Cortex of kidney (tissue), 1 donor: ENCODE results near the gene FBH1.
"Not testable (repeated sequence)": the region's sequence is repeated elsewhere in the genome, so short reads cannot be mapped to it uniquely, and the experiment has no call there.

Source experiments
- DNase-seq: peaks from one replicate; lab custom pipeline; 2025; lab: John Stamatoyannopoulos, UW

FBH1 gene

GRCh38 chr10:5876181-5876768 is 13.8 kb upstream of the FBH1 start:
- no peak for DNase-seq

- not testable (repeated sequence) for DNase-seq
Measured at GRCh38 chr10:5877041-5877440, 13.0 kb upstream of the FBH1 start.

- DNase-seq = no peak
Measured at GRCh38 chr10:5882961-5883360, 7.1 kb upstream of the FBH1 start.

GRCh38 chr10:5885619-5886018 is 4.4 kb upstream of the FBH1 start:
- no peak for DNase-seq

GRCh38 chr10:5887029-5887428 is 3.0 kb upstream of the FBH1 start:
- DNase-seq = no peak

- no peak for DNase-seq
Measured at GRCh38 chr10:5887641-5888040, 2.4 kb upstream of the FBH1 start.

- DNase-seq = no peak
Measured at GRCh38 chr10:5888351-5888750, 1.7 kb upstream of the FBH1 start.

GRCh38 chr10:5888843-5889623 is 1.0 kb upstream of the FBH1 start:
- DNase-seq = no peak

GRCh38 chr10:5890452-5890915 is 441 bp downstream of the FBH1 start:
- DNase-seq = no peak

- DNase-seq = no peak
Measured at GRCh38 chr10:5891009-5891408, 966 bp downstream of the FBH1 start.

- DNase-seq = no peak
Measured at GRCh38 chr10:5892007-5892406, 2.0 kb downstream of the FBH1 start.

GRCh38 chr10:5893321-5893720 is 3.3 kb downstream of the FBH1 start:
- no peak for DNase-seq

- DNase-seq = no peak
Measured at GRCh38 chr10:5894403-5894802, 4.4 kb downstream of the FBH1 start.

GRCh38 chr10:5894873-5895272 is 4.8 kb downstream of the FBH1 start:
- no peak for DNase-seq

- DNase-seq = no peak
Measured at GRCh38 chr10:5895365-5895764, 5.3 kb downstream of the FBH1 start.

GRCh38 chr10:5895804-5896203 is 5.8 kb downstream of the FBH1 start:
- no peak for DNase-seq

GRCh38 chr10:5896208-5897052 is 6.4 kb downstream of the FBH1 start:
- no peak for DNase-seq

GRCh38 chr10:5897053-5897340 is 7.0 kb downstream of the FBH1 start:
- no peak for DNase-seq

- DNase-seq = no peak
Measured at GRCh38 chr10:5897504-5897903, 7.5 kb downstream of the FBH1 start.

- DNase-seq = no peak
Measured at GRCh38 chr10:5898163-5898562, 8.1 kb downstream of the FBH1 start.

- DNase-seq = no peak
Measured at GRCh38 chr10:5900247-5900646, 10.2 kb downstream of the FBH1 start.

GRCh38 chr10:5902511-5903274 is 12.7 kb downstream of the FBH1 start:
- DNase-seq = no peak
